Measurements from ENCODE around the gene PNISR. TPM values are rescaled to one million over a fixed set of nuclear protein-coding genes. Genes with fewer than 3 reads are reported as not detected.

PNISR gene
- total RNA-seq, 1 donor, result 78.2 TPM

- no peaks in the 10 kb centered on the region for H3K27me3 ChIP-seq (ENCODE audit: insufficient read depth, low read length)
- no peak for TF ChIP-seq CTCF (IDR thresholded peaks at IDR 0.05; ENCODE audit: extremely low read depth, low read depth, low read length)
- no peaks in the 10 kb centered on the region for H4K20me1 ChIP-seq (ENCODE audit: insufficient read depth, low read length)
- H3K4me3 ChIP-seq (ENCODE audit: insufficient read depth, low read length), result no peak overlapping the region
- no peak overlapping the region for H3K4me2 ChIP-seq (ENCODE audit: insufficient read depth, low read length)
- H3K4me1 ChIP-seq (ENCODE audit: insufficient read depth, low read length), result peaks cover 7% of the 10 kb centered on the region
- no peak overlapping the region for H3K27ac ChIP-seq (ENCODE audit: low read depth, low read length)
- no peaks in the 10 kb centered on the region for H3K36me3 ChIP-seq (ENCODE audit: insufficient read depth, low read length)
- no peaks in the 10 kb centered on the region for H3K79me2 ChIP-seq (ENCODE audit: insufficient read depth, low read length)
- H2AFZ ChIP-seq (ENCODE audit: low read length), result no peak overlapping the region
- H3K9me3 ChIP-seq (ENCODE audit: low read depth, low read length), result no peaks in the 10 kb centered on the region
- no peak for DNase-seq (ENCODE audit: insufficient read length, low spot score, missing footprints)
Observed at GRCh38 chr6:99390896-99391295, 34.2 kb downstream of the PNISR start.

GRCh38 chr6:99384507-99384906, 40.6 kb downstream of the PNISR start:
- Histone ChIP-seq H4K20me1 (ENCODE audit: insufficient read depth, low read length) (no peaks in the 10 kb centered on the region), H3K4me2 (ENCODE audit: insufficient read depth, low read length) (no peak overlapping the region), H3K27ac (ENCODE audit: low read depth, low read length) (no peak overlapping the region), H3K36me3 (ENCODE audit: insufficient read depth, low read length) (no peaks in the 10 kb centered on the region), H3K9me3 (ENCODE audit: low read depth, low read length) (no peaks in the 10 kb centered on the region), H3K4me1 (ENCODE audit: insufficient read depth, low read length) (no peaks in the 10 kb centered on the region), H3K27me3 (ENCODE audit: insufficient read depth, low read length) (no peaks in the 10 kb centered on the region), H3K79me2 (ENCODE audit: insufficient read depth, low read length) (no peaks in the 10 kb centered on the region), H3K4me3 (ENCODE audit: insufficient read depth, low read length) (no peak overlapping the region), H2AFZ (ENCODE audit: low read length) (no peak overlapping the region)
- no peak for DNase-seq (ENCODE audit: insufficient read length, low spot score, missing footprints)
- no peak for TF ChIP-seq CTCF (IDR thresholded peaks at IDR 0.05; ENCODE audit: extremely low read depth, low read depth, low read length)

- Histone ChIP-seq H3K4me3 (ENCODE audit: insufficient read depth, low read length) (no peak overlapping the region), H3K9me3 (ENCODE audit: low read depth, low read length) (no peaks in the 10 kb centered on the region), H3K36me3 (ENCODE audit: insufficient read depth, low read length) (no peaks in the 10 kb centered on the region), H4K20me1 (ENCODE audit: insufficient read depth, low read length) (no peaks in the 10 kb centered on the region), H3K27ac (ENCODE audit: low read depth, low read length) (no peak overlapping the region), H2AFZ (ENCODE audit: low read length) (no peak overlapping the region), H3K27me3 (ENCODE audit: insufficient read depth, low read length) (no peaks in the 10 kb centered on the region), H3K79me2 (ENCODE audit: insufficient read depth, low read length) (no peaks in the 10 kb centered on the region), H3K4me1 (ENCODE audit: insufficient read depth, low read length) (no peaks in the 10 kb centered on the region), H3K4me2 (ENCODE audit: insufficient read depth, low read length) (no peak overlapping the region)
- DNase-seq (ENCODE audit: insufficient read length, low spot score, missing footprints), result no peak
- TF ChIP-seq CTCF (IDR thresholded peaks at IDR 0.05; ENCODE audit: extremely low read depth, low read depth, low read length), result no peak
Observed at GRCh38 chr6:99378636-99379035, 46.5 kb downstream of the PNISR start.

- no peaks in the 10 kb centered on the region for H3K4me1 ChIP-seq (ENCODE audit: insufficient read depth, low read length)
- H4K20me1 ChIP-seq (ENCODE audit: insufficient read depth, low read length), result no peaks in the 10 kb centered on the region
- H3K4me2 ChIP-seq (ENCODE audit: insufficient read depth, low read length), result no peak overlapping the region
- no peaks in the 10 kb centered on the region for H3K36me3 ChIP-seq (ENCODE audit: insufficient read depth, low read length)
- H3K79me2 ChIP-seq (ENCODE audit: insufficient read depth, low read length), result no peaks in the 10 kb centered on the region
- TF ChIP-seq CTCF (IDR thresholded peaks at IDR 0.05; ENCODE audit: extremely low read depth, low read depth, low read length), result no peak
- no peaks in the 10 kb centered on the region for H3K9me3 ChIP-seq (ENCODE audit: low read depth, low read length)
- H3K4me3 ChIP-seq (ENCODE audit: insufficient read depth, low read length), result no peak overlapping the region
- no peak for DNase-seq (ENCODE audit: insufficient read length, low spot score, missing footprints)
- H3K27ac ChIP-seq (ENCODE audit: low read depth, low read length), result no peak overlapping the region
- no peak overlapping the region for H2AFZ ChIP-seq (ENCODE audit: low read length)
- H3K27me3 ChIP-seq (ENCODE audit: insufficient read depth, low read length), result no peaks in the 10 kb centered on the region
Observed at GRCh38 chr6:99369533-99369932, 55.6 kb downstream of the PNISR start.
